Heart right ventricle (tissue), 16 donors: ENCODE data around the gene IQSEC1. TPM values are rescaled to one million over a fixed set of nuclear protein-coding genes. Genes with fewer than 3 reads are reported as not detected.

Experiments used
- ATAC-seq, 8 donors: fragments of 200-7000 bp; cut with Tn5 transposase; one replicate each; pipeline ENCODE4 v1.9.1; 2020; ENCODE audit warnings: mild to moderate bottlenecking in 8 of 8, moderate library complexity in 8 of 8, moderate number of reproducible peaks in 1 of 8
- DNase-seq, 2 donors: peaks; one replicate each; pipeline ENCODE4 v3.0.0-alpha.2; 2020
- H3K27ac ChIP-seq, 10 donors: fragments of 200-600 bp; sonication (generic) in 2 of 10; one replicate each; pipeline versions ENCODE4 v1.5.0 to v1.8.0; 2020 to 2022; ENCODE audit warnings: mild to moderate bottlenecking in 3 of 10
- H3K27me3 ChIP-seq, 7 donors: fragments of 200-600 bp; one replicate each; pipeline ENCODE4 v1.8.0; 2021 to 2022; ENCODE audit warnings: mild to moderate bottlenecking in 2 of 7
- H3K36me3 ChIP-seq, 9 donors: fragments of 200-600 bp; sonication (generic) in 1 of 9; one replicate each; pipeline versions ENCODE4 v1.5.0 to v1.8.0; 2020 to 2022; ENCODE audit warnings: mild to moderate bottlenecking in 2 of 9
- H3K4me1 ChIP-seq, 9 donors: fragments of 200-600 bp; sonication (generic) in 1 of 9; one replicate each; pipeline versions ENCODE4 v1.5.0 to v1.8.0; 2020 to 2022; ENCODE audit warnings: mild to moderate bottlenecking in 4 of 9
- H3K4me3 ChIP-seq, 10 donors: fragments of 200-600 bp; sonication (generic) in 2 of 10; one replicate each; pipeline versions ENCODE4 v1.5.0 to v1.8.0; 2020 to 2022; ENCODE audit warnings: mild to moderate bottlenecking in 7 of 10, moderate library complexity in 2 of 10
- H3K9me3 ChIP-seq, 11 donors: fragments of 200-600 bp in 10 of 11; sonication (generic) in 2 of 11; one replicate each; pipeline versions ENCODE4 v1.5.0 to v1.8.0; 2013 to 2022; ENCODE audit warnings: mild to moderate bottlenecking in 2 of 11, control low read depth in 1 of 11, moderate library complexity in 1 of 11
- CTCF ChIP-seq, 9 donors: fragments of 200-600 bp; sonication (generic) in 2 of 9; IDR thresholded peaks; one replicate each; pipeline versions ENCODE4 v1.5.0 to v1.8.0; 2021 to 2022; ENCODE audit warnings: antibody characterized with exemption in 9 of 9, mild to moderate bottlenecking in 5 of 9, moderate library complexity in 1 of 9
- WGBS, 2 donors: extraction: QIAGEN DNeasy Blood & Tissue Kit; methylation state at CpG; one replicate each; pipeline ENCODE4 v1.1.7; 2013; ENCODE audit warnings: inconsistent platforms in 1 of 2; 5-methylcytosine and 5-hydroxymethylcytosine counted together
- intact Hi-C, 10 donors: fragments of 100-400 bp; cut with DNase I; formaldehyde crosslinking; loops; one replicate each; pipeline versions ENCODE4 v1.11.1 to v1.14.2; 2022
- polyA plus RNA-seq, 2 donors: library from polyadenylated mRNA; stranded (reverse); fragments of 200-250 nt; gene quantifications; one replicate each; pipeline ENCODE4 v1.2.3, GENCODE V29; 2013
- total RNA-seq, 10 donors: library from RNA; stranded (reverse); fragmentation: NEBNext Ultra II Directional in 3 of 10; extraction: Animal tissue kit (Norgen Biotek cat#: 25700) in 3 of 10; gene quantifications; one replicate each; pipeline versions ENCODE4 v1.2.1 to v1.2.4, GENCODE V29; 2021 to 2023
- donor health status: Arrhythmogenic right ventricular cardiomyopathy.
- donor health status: ischemic (EF 13 %, LVEDD 7.1; RV severe dilation, severe dysfunction).
- donor health status: healthy with polysubstance abuse.
- donor health status: DM: no; HTN: yes; CAD: no.
- donor health status: DM: no; HTN: no; CAD: no.
- donor health status: ischemic (EF 25% LVEDD 6.9; RV normal size, moderate dysfunction).
- donor health status: ischemic (EF 25% LVEDD 5.7; RV mildly dilated, moderate dysfunction).
- donor health status: healthy.
- donor health status: DM: yes; HTN: yes; CAD: no.
- donor health status: Ischemic cardiomyopathy.
- donor health status: ischemic (EF 35%, LVEDD 5.7; RV mildly dilated, moderate dysfunction).
- donor health status: nonischemic (EF 11% LVEDD 7.7; RV severe dilation, severe dysfunction).
- donor health status: DM: yes; HTN: yes; CAD: no.
- donor health status: PGD.
- donor health status: ischemic (EF 29% LVEDD 5.4; RV normal size, mild dysfunction).
- donor health status: nonischemic (EF 23%, LVEDD 6.1; RV moderate dilation, normal function).

Gene IQSEC1
- total and polyA plus RNA-seq, 12 donors, result 13.1 to 73.9 (median 60.4) TPM

DNA sequence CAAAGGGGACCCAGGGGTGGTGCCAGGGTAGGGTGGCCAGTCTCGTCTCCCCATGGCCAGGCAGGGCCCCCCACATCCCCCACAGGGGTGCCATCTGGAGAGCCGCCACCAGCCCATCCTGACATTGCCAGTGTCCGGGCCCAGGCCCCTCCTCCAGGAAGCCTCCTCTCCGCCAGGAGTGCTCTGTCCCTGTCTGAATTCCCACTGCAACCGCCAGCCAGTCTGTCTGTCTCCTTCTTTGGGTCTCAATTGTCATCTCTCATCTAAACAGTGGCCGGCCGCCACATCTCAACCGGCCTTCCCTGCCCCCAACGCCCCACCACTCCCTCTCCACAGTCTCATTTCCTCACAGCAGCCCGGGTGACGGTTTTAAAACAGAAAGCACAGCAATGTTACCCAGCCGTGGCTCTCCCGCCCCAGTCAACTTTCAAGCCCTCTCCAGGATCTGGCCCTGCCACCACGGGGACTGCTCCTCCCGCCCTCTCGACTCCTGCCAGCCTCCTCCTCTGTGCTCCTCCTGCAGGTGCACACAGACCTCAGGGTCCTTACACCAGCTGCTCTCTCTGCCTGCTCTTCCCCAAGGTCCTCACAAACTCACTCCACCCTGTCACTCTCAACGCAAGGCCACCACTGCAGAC lies 57.0 kb downstream of the IQSEC1 start:
- H3K4me1 ChIP-seq, result peaks cover 28 to 85% (median 60%) of the 10 kb centered on the region in 9 donors
- intact Hi-C loops, result no loop called here
- H3K27me3 ChIP-seq, result no peaks in the 10 kb centered on the region
- 45 to 50% methylated on average over 17 of the region's 17 CpGs for WGBS, 2 donors
- TF ChIP-seq CTCF (IDR thresholded peaks at IDR 0.05), result no peak
- H3K36me3 ChIP-seq, result no peaks in the 10 kb centered on the region
- no peaks in the 10 kb centered on the region for H3K9me3 ChIP-seq
- H3K4me3 ChIP-seq, result peak overlapping the region in 7 of 10 donors; percentile 1 to 65 (median 17)
- H3K27ac ChIP-seq, result peak overlapping the region; percentile 46 to 99 (median 71)
- DNase-seq (peak; percentile 67 to 76), ATAC-seq (peak; percentile 1 to 65 (median 52))

- no peaks in the 10 kb centered on the region for H3K27me3 ChIP-seq
- ATAC-seq (peak; percentile 4 to 53 (median 33)), DNase-seq (peak; percentile 42 to 48)
- no peaks in the 10 kb centered on the region for H3K9me3 ChIP-seq
- no peaks in the 10 kb centered on the region for H3K36me3 ChIP-seq
- peak overlapping the region; percentile 46 to 99 (median 71) for H3K27ac ChIP-seq
- intact Hi-C loops, result no loop called here
- no peak for TF ChIP-seq CTCF (IDR thresholded peaks at IDR 0.05)
- H3K4me3 ChIP-seq, result peak overlapping the region in 7 of 10 donors; percentile 1 to 65 (median 17)
- 65 to 81% methylated on average over 18 of the region's 18 CpGs for WGBS, 2 donors
- peaks cover 27 to 85% (median 53%) of the 10 kb centered on the region in 9 donors for H3K4me1 ChIP-seq
Measured at GRCh38 chr3:13015286-13016082, 57.7 kb downstream of the IQSEC1 start.

GRCh38 chr3:13014755-13015285 lies 58.4 kb downstream of the IQSEC1 start:
- no peak for TF ChIP-seq CTCF (IDR thresholded peaks at IDR 0.05)
- H3K4me3 ChIP-seq, result peak overlapping the region in 6 of 10 donors; percentile 10 to 65 (median 16)
- intact Hi-C loops, result no loop called here
- no peaks in the 10 kb centered on the region for H3K36me3 ChIP-seq
- peak overlapping the region; percentile 46 to 99 (median 71) for H3K27ac ChIP-seq
- 90 to 91% methylated on average over 6 of the region's 6 CpGs for WGBS, 2 donors
- DNase-seq (no peak), ATAC-seq (no peak)
- H3K4me1 ChIP-seq, result peaks cover 24 to 85% (median 46%) of the 10 kb centered on the region in 9 donors
- no peaks in the 10 kb centered on the region for H3K27me3 ChIP-seq
- H3K9me3 ChIP-seq, result no peaks in the 10 kb centered on the region

DNA sequence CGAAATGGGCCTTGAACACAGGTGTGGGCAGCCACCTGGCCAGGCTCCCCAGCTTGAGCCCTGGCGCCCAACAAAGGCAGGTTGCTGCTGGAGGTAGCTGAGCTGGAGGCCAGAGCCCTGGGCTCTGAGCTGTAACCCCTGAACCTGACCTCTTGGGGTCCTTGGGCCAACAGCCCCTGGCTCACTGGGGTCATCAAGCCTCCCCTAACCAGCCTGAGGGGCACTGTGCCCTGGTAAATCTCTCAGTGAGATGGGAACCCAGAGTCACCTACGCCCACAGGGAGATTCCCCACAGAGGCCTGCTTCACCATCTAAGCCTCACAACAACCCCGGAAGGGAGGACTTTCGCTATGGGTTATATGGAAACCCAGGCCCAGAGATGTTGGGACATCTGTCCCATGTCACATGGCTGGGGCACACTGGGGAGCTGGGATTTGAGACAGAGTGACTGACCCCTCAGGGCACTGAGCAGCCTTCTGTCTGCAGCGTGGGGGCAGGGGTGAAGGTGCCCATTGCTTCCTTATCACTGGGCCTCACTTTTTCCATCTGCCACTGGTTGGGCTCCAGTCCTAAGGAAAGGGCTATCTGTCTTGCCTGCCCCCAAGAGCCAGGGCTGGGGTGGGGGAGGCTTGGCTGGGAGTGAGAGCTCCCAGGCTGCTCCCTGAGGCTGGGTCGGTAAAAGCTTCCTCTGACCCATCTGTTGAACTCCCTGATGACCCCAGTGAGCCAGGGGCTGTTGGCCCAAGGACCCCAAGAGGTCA lies 59.1 kb downstream of the IQSEC1 start:
- peak overlapping the region in 6 of 10 donors; percentile 68 to 99 (median 80) for H3K27ac ChIP-seq
- H3K27me3 ChIP-seq, result no peaks in the 10 kb centered on the region
- peak overlapping the region in 4 of 10 donors; percentile 8 to 65 (median 14) for H3K4me3 ChIP-seq
- H3K4me1 ChIP-seq, result peaks cover 19 to 85% (median 42%) of the 10 kb centered on the region in 9 donors
- 85 to 88% methylated on average over 7 of the region's 7 CpGs for WGBS, 2 donors
- intact Hi-C loops, result no loop called here
- DNase-seq (no peak), ATAC-seq (no peak)
- no peak for TF ChIP-seq CTCF (IDR thresholded peaks at IDR 0.05)
- no peaks in the 10 kb centered on the region for H3K9me3 ChIP-seq
- no peaks in the 10 kb centered on the region for H3K36me3 ChIP-seq
